GM19351 (cell line): ENCODE data around the gene SCARB1.

Source experiments
- ATAC-seq: cut with Tn5 transposase; IDR thresholded peaks from one replicate; pipeline ENCODE4 v1.9.1; 2021; ENCODE audit warnings: mild to moderate bottlenecking, moderate library complexity; ENCODE audit not compliant: unreplicated experiment

The SCARB1 gene

DNA sequence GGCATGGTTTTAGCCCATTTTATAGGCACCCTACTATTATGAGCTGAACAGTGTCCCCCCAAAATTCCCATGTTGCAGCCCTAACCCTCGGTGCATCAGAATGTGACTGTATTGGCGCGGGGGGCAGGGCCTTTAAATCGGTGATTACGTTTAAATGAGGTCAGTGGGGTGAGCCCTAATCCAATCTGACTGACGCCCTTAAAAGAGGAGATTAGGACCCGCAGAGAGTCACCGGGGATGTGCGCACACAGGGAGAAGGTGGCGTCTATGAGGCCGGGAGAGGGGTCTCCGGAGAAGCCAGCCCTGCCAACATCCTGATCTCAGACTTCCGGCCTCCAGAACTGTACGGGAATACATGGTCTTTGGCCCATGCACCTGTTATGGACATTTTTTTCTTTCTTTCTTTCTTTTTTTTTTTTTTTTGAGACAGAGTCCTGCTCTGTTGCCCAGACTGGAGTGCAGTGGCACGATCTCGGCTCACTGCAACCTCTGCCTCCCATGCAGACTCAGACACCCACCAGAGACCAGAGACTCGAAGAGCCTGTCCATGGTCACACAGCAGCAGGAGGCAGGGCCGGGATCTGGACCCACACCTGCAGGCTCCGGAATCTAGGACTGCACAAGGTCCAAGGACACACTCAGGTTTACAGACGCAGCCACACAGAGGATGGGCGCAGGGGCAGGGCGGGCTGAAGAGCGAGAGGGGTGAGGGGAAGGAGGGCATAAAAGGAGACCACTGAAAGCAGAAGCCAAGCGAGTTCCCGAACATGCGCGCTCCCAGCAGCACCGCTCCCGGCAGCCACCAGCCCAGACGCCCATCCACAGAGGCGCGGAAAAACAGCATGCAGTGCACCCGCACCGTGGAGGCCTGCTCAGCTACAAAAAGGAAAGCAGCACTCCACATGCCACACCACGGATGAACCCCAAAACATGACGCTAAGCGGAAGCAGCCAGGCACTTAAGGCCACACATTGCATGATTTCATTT is 19.0 kb downstream of the SCARB1 start:
- ATAC-seq = no peak

DNA sequence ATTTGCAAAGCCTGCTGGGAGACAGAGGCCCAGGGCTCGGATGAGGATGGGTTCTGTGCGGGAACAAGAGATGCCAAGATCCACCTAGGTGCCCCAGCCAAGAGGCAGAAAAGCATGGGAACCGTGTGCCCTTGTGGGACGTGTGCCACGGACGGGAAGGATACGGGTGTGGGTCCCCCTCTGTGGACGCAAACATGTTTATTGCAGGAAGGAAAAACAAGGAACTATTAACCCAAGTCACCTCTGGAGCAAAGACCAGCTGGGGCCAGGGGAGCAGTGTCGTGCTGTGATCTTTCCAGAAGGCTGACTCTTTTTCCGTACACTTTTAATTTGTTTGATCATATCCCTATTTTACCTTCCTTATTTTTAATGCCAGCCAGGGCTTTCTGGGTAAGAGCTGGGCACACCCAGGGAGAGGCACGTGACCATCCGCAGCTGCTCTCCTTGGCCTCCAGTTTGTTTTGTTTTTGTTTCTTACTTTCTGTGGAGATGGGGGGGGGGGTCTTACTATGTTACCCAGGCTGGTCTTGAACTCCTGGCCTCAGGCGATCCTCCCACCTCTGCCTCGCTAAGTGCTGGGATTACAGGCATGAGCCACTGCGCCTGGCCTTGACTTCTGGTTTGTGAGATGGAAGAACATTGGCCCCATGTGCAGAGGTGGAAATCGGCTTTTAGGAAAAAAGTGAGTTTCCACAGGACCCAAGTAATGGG is 20.7 kb downstream of the SCARB1 start:
- ATAC-seq = no peak

DNA sequence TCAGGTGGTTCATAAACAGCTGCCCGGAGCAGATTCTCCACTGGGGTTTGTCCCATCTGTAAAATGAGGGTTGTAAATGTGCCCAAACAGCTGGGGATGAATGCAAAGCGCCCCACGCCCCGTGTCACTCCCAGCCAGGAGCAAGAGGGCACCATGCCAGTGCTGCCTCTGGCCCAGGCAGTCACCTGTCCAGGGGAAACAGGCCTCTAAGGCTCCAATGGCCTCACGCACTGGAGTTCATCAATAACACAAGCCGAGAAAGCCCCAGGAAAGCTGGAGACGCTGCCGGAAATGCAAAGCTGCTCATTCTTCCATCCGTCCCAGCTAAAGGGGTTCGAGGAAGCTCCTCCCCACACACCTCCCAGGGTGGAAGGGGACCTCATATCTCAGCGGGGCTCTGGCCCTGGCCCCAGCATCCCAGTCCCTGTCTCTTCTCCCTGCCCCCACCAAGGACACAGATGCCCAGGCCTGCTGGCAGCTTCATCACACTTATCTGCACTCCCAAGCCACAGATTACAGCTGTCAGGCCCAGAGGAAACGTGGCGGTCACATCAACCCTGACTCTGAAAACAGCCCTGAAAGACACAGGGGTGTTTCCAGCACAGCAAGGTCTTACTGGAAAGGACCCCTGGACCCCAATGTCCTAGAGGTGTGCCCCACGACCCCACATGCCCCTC is 21.5 kb downstream of the SCARB1 start:
- ATAC-seq = no peak

DNA sequence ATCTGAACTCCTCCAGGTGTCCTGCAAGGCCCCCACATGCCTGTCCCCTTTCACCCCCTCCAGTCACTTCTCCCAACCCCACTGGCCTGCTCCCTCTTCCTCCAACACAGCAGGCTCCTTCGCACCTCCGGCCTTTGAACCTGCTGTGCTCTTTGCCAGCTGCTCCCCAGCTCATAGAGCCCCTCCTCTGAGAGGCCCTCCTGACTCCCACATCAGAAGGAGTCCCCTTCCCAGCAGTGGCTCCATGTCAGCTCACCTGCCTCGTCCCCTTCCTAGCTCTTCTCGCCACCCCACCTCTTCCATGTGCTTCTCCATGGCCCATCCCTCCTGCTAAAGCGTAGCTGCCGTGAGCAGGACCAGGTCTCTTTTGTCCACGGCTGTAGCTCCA is 22.1 kb downstream of the SCARB1 start:
- ATAC-seq = no peak

DNA sequence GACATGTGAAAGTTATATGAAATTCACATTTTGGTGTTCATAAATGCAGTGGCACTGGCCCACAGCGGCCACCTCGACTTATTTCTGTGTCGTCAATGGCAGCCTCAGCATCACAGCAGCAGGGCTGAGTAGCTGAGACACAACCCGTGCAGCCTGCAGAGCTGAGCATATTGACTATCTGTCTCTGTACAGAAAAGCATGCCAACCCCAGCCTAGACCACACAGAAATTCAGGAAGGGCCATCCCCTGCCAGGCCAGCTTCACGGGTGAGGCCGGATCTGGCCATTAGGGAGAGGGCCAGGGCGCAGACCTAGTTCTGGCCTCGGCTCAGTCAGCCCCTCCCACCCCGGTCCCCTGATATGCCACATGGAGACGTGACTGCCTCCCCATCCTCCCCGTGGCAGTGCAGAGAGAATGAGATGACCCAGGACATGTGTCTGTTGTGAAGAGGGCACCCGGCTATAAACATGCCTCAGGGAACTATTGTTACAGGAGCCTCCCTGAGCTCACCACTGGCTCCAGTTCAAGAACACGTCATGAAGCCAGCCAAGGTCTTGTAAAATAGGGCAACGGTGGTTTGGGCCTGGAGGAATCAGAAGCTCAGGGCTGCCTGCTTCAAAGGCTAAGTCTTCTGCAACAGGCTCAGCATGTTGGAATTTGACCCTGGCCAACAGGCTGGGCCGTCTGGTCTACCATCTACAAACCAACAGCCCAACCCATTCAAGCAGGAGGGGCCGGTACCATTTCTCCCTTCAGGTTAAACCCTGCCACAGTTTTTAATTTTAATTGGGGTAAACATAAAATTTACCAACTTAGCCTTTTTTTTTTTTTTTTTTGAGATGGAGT is 25.5 kb downstream of the SCARB1 start:
- ATAC-seq = no peak

DNA sequence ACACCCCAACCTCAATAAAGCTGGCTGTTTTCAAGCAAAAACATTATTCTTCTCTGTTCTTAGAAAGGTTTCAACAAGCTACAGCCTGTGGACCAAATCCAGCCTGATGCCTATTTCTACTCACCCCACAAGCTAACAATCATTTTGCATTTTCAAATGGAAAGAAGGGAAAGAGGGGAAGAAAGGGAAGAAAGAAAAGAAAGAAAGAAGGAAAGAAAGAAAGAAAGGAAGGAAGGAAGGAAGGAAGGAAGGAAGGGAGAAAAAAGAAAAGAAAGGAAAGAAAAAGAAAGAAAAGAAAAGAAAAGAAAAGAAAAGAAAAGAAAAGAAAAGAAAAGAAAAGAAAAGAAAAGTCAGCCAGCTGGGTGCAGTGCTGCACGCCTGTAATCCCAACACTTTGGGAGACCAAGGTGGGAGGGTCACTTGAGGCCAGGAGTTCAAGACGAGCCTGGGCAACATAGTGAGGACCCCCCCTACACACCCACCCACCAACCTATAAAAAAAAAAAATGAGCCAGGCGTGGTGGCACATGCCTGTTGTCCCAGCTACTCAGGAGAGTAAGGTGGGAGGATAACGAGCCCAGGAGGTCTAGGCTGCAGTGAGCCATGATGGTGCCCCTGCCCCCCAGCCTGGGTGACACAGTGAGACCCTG is 26.3 kb downstream of the SCARB1 start:
- ATAC-seq = no peak

DNA sequence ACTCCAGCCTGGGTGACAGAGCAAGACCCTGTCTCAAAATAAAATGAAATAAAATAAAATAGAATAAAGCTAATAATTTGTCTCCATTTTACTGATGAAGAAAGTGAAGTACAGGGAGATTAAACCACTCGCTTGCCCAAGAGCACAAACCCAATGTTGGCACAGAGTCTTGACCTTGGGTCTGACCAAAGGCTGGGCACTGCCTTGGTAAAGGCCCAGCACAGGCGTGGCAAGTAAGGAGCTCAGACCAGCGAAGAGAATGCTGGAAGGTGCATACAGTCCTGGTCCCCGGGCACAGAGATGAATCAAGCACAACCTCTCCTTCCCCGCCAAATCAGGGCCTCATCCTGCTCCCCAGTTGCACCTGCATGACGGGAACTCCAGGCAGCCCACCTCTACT is 26.9 kb downstream of the SCARB1 start:
- ATAC-seq = no peak

DNA sequence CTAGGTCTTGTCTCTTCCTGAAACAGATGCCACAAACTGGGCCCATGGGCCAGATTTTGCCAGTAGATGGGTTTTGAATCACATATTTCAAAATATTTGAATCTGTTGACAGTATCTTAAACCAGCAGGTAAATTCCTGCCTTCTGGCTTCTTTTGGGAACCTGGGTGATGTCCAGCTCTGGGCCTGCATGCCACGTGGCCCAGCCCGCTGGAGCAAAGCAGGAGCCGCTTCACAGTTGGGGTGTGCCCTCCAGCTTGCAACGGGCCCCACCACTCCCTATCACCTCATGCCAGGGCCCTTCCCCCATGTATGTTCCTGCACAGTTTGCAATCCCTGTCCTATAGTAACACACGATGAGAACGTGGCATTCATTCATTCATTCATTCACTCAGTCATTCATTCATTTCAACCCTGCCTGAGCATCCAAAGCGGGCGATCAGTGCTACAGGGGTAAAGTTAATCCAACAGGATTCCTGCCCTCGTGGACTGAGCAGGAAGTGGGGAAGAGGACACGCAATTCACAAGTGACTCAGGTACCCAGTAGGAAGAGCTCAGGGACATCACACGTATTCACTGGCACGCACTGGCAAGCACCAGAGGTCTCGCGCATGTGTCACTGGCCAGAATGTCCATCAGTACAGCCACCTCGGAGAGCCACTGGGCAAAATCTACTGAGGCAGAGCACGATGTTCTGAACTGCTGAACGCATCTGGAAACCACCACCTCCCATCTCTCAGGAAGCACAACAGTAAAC is 27.8 kb downstream of the SCARB1 start:
- ATAC-seq = no peak

DNA sequence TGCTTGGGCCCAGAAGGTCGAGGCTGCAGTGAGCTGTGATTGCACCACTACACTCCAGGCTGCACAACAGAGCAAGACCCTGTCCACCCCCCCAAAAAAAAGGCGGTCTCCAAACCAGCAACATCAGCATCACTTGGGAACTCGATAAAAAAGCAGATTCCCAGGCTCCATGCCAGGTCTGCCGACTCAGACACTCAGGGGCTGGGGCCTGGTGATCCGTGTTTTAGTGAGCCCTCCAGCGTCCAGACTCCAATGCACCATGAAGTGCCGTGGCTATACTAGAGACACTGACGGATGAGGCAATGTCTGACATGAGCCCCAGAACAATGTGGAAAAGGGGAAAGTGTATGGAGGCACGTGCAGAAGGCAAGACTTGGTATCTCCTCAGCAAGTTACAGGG is 28.8 kb downstream of the SCARB1 start:
- no peak for ATAC-seq

DNA sequence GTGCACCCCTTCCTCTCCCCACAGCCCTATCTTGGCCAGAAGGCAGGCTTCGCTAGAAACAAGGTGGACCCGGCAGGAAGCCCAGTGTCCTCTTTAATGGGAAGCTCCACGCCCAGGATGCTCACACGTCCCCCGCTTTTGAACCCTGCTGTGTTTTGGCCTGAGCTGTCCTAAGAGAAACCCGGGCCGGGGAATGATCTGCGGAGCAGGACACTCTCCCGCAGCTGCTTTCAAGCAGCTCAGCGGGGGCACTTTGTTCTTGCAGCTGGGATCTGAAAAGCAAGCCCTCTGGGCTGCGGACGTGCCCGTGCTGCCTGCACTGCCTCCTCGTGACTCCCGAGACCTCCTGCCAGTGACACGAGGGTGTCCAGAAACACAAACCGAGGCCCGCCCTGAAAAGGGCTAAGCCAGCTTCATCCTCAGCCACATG is 30.0 kb downstream of the SCARB1 start:
- no peak for ATAC-seq

DNA sequence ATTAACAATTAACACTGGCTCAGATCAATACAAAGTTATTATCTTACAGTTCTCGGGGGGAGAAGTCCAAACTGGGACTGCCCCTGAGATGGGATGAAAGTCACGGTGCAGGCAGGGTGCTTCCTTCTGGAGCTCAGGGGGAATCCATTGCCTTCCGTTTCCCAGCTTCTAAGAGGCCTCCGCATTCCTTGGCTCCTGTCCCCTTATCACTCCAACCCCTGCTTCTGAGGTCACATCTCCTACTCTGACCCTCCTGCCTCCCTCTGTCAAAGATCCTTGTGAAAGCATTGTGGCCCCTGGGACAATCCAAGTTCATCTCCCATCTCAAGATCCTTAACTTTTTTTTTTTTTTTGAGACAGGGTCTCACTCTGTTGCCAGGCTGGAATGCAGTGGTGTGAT is 30.8 kb downstream of the SCARB1 start:
- no peak for ATAC-seq

DNA sequence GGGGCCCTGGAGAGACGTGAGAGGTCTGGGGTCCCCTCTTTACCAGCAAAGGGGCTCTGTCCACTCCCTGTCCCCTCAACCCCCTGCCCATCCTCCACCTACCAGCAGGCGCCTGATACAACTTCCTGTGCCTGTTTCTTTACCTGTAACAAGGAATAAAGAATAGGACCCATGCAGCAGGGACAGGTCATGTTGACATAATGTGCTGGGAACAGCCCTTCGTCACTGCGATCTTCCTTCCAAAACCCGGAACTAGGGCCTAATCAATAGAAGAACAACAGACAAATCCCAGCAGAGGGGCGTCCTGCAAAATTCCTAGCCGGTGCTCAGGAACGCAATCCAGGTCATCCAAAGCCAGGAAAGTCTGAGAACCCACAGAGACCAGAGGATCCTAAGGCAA is 32.1 kb downstream of the SCARB1 start:
- ATAC-seq = no peak

DNA sequence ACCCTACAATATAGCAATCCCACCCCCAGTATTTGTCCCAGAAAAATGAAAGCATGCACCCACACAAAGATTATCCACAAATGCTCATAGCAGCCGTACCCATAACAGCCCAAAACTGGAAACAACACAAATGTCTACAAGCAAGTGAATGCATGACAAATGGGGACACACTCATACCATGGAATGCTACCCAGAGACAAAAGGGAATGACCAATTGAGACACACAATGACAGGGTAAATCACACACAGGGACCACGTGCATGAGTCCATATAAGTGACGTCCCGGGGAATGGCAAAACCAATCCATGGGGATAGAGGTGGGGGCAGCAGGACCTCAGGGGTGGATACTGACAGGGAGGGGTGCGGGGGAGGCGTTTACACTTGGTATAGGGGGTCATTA is 33.4 kb downstream of the SCARB1 start:
- ATAC-seq = no peak

DNA sequence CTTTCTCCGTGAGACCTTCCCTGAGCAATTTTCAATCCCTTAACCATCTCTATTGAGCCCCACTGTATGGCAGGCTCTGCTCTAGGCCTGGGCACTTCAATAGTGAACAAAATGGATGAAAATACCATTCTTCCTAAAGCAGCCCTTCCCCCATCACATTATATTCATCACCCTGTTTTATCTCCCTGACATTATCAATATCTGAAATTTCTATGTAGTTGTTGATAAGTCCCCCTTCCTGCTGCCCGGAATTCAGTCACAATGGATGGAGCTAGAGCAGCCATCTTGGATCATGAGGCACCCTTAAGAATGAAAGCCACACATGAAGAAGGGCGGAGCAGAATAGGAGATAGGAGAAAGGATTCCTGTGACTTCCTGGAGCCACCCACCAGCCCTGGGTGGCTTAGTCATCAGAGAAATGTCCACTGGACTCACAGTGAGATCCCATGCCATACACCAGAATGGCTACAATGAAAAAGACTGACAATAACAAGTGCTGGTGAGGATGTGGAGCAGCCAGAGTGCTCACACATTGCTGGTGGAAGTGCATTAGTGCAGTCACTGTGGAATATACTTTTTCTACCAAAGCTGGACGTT is 33.9 kb downstream of the SCARB1 start:
- no peak for ATAC-seq

DNA sequence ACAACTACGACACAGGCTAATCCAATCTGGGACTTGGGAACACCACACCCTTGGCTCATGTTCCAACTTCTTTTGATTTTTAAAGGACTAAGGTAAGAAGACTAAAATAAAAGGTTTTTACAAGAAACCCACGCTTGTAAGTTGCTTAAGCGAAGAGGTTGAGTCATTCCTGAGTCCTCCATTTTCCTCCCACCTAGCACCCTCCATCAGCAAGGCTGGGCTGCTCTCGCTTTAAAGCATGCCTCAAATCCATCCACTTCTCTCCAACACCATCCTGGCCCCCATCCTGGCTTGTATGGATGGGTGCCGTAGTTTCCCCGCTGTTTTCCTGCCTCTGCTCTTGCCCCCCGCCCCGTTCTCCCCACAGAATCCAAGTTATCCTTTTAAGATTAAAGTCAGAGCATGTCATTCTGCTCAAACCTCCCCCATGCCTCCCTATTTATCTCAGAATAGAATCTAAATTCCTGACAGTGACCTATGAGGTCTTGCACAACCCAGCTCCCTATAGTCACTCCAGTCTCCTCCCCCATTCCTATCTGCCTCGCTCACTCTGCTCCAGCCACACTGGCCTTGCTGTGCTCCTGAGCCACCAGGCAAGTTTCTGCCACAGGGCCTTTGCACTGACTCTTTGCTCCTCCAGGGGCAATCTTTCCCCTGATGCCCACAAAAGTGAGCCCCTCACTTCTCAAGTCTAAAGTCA is 34.5 kb downstream of the SCARB1 start:
- no peak for ATAC-seq

DNA sequence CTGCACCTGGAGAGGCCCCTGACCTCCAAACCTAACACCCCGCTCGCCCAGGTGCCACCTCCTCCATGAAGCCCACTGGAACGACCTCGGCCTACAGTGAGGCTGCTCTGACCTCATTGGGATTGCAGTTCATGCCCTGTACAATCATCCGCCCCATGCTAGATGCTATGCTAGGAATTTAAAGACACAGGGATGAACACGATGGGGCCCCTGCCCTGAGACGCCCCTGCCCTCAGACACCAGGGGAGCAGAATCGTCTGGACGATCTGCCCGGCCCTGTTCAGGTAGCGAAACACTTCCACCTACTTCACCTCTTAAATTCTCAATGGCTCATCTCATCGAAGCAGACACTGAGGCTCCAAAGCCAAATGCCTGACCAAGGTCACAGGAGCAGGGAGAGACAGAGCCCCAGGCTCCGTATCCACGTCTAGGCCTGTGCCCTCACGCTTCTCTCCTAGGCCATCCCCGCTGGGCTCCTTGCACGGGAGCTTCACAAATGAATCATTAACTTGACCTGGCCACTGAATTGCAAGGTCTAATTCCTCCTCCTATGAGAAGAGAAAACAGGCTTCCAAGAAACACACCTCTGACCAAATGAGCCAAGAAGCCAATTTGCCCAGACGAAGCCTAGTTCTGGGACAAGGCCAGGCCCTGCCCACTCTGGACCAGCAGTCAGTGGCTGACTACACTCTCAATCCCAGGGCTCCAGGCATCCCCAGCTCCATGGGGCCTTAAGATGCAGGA is 35.2 kb downstream of the SCARB1 start:
- no peak for ATAC-seq

DNA sequence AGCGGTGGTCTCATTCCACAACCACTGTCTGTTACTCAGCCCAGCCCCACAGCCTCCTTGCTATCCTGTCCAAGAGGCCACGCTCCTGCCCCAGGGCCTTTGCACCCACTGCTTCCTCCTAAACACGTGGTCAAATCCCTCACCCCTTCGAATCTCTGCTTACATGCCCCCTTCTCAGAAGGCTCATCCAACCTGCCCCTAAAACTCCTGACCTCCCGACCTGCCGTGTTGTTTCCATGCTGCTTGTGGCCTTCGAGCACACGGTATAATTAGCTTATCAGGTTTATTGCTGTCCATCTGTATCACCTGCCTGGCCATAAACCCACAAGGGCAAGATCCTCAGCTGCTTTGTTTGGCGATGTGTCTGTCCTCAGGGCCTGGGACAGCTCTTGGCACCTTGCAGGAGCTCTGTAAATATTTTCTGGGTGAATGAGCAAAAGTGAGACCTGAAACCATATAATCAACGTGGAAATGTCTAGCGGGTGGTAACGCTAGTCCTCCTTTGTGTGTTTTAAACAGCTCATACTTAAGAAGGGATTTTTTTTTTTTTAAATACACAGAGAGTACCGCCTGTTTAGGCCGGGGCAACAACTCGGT is 36.0 kb downstream of the SCARB1 start:
- ATAC-seq = no peak
